HepG2 (cell line): ENCODE data around the gene ANKRD27. TPM values are rescaled to one million over a fixed set of nuclear protein-coding genes. Genes with fewer than 3 reads are reported as not detected.

Source experiments
- ATAC-seq: fragments of 200-7000 bp; cut with Tn5 transposase; 3 replicates; pipeline ENCODE4 v1.9.1; 2020; ENCODE audit warnings: mild to moderate bottlenecking, moderate library complexity
- BruUV-seq: library from RNA; stranded (reverse); fragments of 400-500 nt; replicated peaks from 2 replicates; lab custom pipeline; 2021; lab: Mats Ljungman, UMichigan
- CTCF ChIA-PET: fragments of 300-600 bp; formaldehyde crosslinking; extraction: SDS; loops from one replicate; lab custom pipeline; 2021; ENCODE audit warnings: low total read pairs, inconsistent platforms, low intra/inter-chr PET ratio; lab: Yijun Ruan, JAX
- POLR2A ChIA-PET: fragments of 350-600 bp; sonication (Branson Sonifier 250); formaldehyde crosslinking; loops from one replicate; lab custom pipeline; 2020; ENCODE audit warnings: antibody characterized with exemption, inconsistent platforms; lab: Yijun Ruan, JAX
- DNase-seq: peaks from one replicate; pipeline ENCODE4 v3.0.0-alpha.2; 2015; ENCODE audit warnings: low spot score
- FAIRE-seq: peaks from 3 replicates; lab custom pipeline; 2011; peaks lifted over from hg19 to GRCh38; lab: Jason Lieb, UNC
- H2AFZ ChIP-seq: one replicate; pipeline ENCODE4 v1.6.1; 2011; ENCODE audit warnings: low read length, inconsistent platforms
- H3K27ac ChIP-seq: fragments of 300-600 bp; 3 replicates; pipeline ENCODE4 v1.8.0; 2011; ENCODE audit warnings: mixed run types, mild to moderate bottlenecking, mixed read lengths, low read length, inconsistent platforms; ENCODE audit not compliant: insufficient read depth; ENCODE audit errors: extremely low read length
- H3K27me3 ChIP-seq, 2 experiments: fragments of 200-600 bp in 1 of 2; 2 replicates in 1 of 2; 3 replicates in 1 of 2; pipeline versions ENCODE4 v1.6.0 to v1.8.0; 2011; ENCODE audit warnings: low read length in 2 of 2, mild to moderate bottlenecking in 2 of 2, moderate library complexity in 2 of 2, inconsistent platforms in 1 of 2; ENCODE audit not compliant: insufficient read depth in 2 of 2, control insufficient read depth in 1 of 2
- H3K36me3 ChIP-seq, 2 experiments: fragments of 200-600 bp in 1 of 2; replicated peaks in 1 of 2; 2 replicates in 1 of 2; 3 replicates in 1 of 2; pipeline versions ENCODE4 v1.5.1 to v1.8.0; 2011; ENCODE audit warnings: low read length in 2 of 2, inconsistent platforms in 1 of 2; ENCODE audit not compliant: insufficient read depth in 2 of 2, control insufficient read depth in 1 of 2
- H3K4me1 ChIP-seq: 2 replicates; pipeline ENCODE4 v1.5.1; 2012; ENCODE audit warnings: low read length, inconsistent platforms; ENCODE audit not compliant: insufficient read depth
- H3K4me2 ChIP-seq: 2 replicates; pipeline ENCODE4 v1.6.0; 2011; ENCODE audit warnings: low read depth, low read length, inconsistent platforms
- H3K4me3 ChIP-seq, 3 experiments: fragments of 200-600 bp in 1 of 3; sonication (generic), shearing (Covaris generic) in 1 of 3; replicated peaks in 1 of 3; 2 replicates each; pipeline ENCODE4 v1.5.1; 2011 to 2016; ENCODE audit warnings: low read length in 3 of 3, inconsistent platforms in 2 of 3, low read depth in 2 of 3, mild to moderate bottlenecking in 2 of 3, control low read depth in 1 of 3, mixed read lengths in 1 of 3; ENCODE audit not compliant: insufficient read depth in 1 of 3
- H3K79me2 ChIP-seq: one replicate; pipeline ENCODE4 v1.6.1; 2011; ENCODE audit warnings: low read length, inconsistent platforms; ENCODE audit not compliant: insufficient read depth
- H3K9ac ChIP-seq: 2 replicates; pipeline ENCODE4 v1.6.0; 2011; ENCODE audit warnings: mild to moderate bottlenecking, low read depth, low read length, inconsistent platforms; ENCODE audit not compliant: insufficient read depth
- H3K9me3 ChIP-seq: 2 replicates; pipeline ENCODE4 v1.5.1; 2012; ENCODE audit warnings: mild to moderate bottlenecking, low read length
- H4K20me1 ChIP-seq: 2 replicates; pipeline ENCODE4 v1.6.0; 2011; ENCODE audit warnings: inconsistent platforms, mild to moderate bottlenecking, low read length, moderate library complexity; ENCODE audit not compliant: insufficient read depth
- RAD21 ChIP-seq: fragments of 450-650 bp; formaldehyde crosslinking; IDR thresholded peaks from 2 replicates; pipeline ENCODE4 v1.5.0; 2020; ENCODE audit warnings: mild to moderate bottlenecking
- SMC3 ChIP-seq: IDR thresholded peaks from 2 replicates; pipeline ENCODE4 v1.6.1; 2011; ENCODE audit warnings: low read length, improper control_type of control experiment
- SOX13 ChIP-seq, 3 experiments: fragments of 450-650 bp in 1 of 3; sonication (generic) in 1 of 3; formaldehyde crosslinking in 1 of 3; IDR thresholded peaks in 2 of 3; conservative IDR thresholded peaks in 1 of 3; 2 replicates each; pipeline versions ENCODE4 v1.5.0 to v1.6.1; 2016 to 2020; ENCODE audit warnings: antibody characterized with exemption in 1 of 3, mild to moderate bottlenecking in 1 of 3, missing compliant biosample characterization in 1 of 3, missing genetic modification reagents in 1 of 3, moderate library complexity in 1 of 3
- SOX6 ChIP-seq, 2 experiments: fragments of 450-650 bp in 1 of 2; sonication (generic) in 1 of 2; formaldehyde crosslinking in 1 of 2; IDR thresholded peaks; 2 replicates each; pipeline versions ENCODE4 v1.4.0 to v1.6.1; 2017 to 2020; ENCODE audit warnings: antibody characterized with exemption in 1 of 2, mild to moderate bottlenecking in 1 of 2, missing genetic modification reagents in 1 of 2
- STAG1 ChIP-seq: sonication (generic); formaldehyde crosslinking; IDR thresholded peaks from 2 replicates; pipeline ENCODE4 v1.4.0; 2020; ENCODE audit warnings: missing genetic modification reagents
- WGBS: methylation state at CpG from one replicate; pipeline ENCODE4 v1.1.6; 2017; ENCODE audit warnings: low lambda C conversion rate; 5-methylcytosine and 5-hydroxymethylcytosine counted together
- in situ Hi-C: cut with HindIII; loops from 2 replicates; pipeline ENCODE4 v1.10.0; 2017; ENCODE audit warnings: low pct_unique_long_range_greater_than_20kb; ENCODE audit not compliant: extremely low pct_ligation_motif_present
- intact Hi-C: fragments of 100-400 bp; cut with micrococcal nuclease; formaldehyde crosslinking; loops from one replicate; pipeline ENCODE4 v1.10.0; 2022; ENCODE audit not compliant: unreplicated experiment
- polyA plus RNA-seq, 8 experiments: library from polyadenylated mRNA; depleted of rRNA in 3 of 8; stranded (reverse) in 7 of 8; unstranded in 1 of 8; fragments of >200 nt; fragmentation: Illumina TruSeq in 4 of 8; extraction: Trizol in 4 of 8; gene quantifications; 2 replicates each; pipeline versions ENCODE4 v1.2.1 to v1.2.3, GENCODE V29; 2011 to 2016; ENCODE audit warnings: low read depth in 4 of 8, missing spikeins in 1 of 8, mixed read lengths in 1 of 8; ENCODE audit not compliant: insufficient read depth in 1 of 8
- total RNA-seq, 5 experiments: library from RNA; depleted of rRNA; stranded (reverse); fragments of >200 nt; fragmentation: Illumina TruSeq; extraction: Trizol; gene quantifications; 2 replicates each; pipeline ENCODE4 v1.2.3, GENCODE V29; 2016; ENCODE audit warnings: low read depth in 1 of 5
- TF ChIP-seq, protein P1 (sequence below): sonication (generic); formaldehyde crosslinking; IDR thresholded peaks from 2 replicates; pipeline ENCODE4 v1.5.0; 2020; ENCODE audit warnings: mild to moderate bottlenecking, missing genetic modification reagents, moderate library complexity
- TF ChIP-seq, protein P2 (sequence below): sonication (generic); formaldehyde crosslinking; IDR thresholded peaks from 2 replicates; pipeline ENCODE4 v1.4.0; 2020; ENCODE audit warnings: missing genetic modification reagents
- TF ChIP-seq, protein P3 (sequence below): sonication (generic); formaldehyde crosslinking; IDR thresholded peaks from 2 replicates; pipeline ENCODE4 v1.8.0; 2022; ENCODE audit warnings: mild to moderate bottlenecking, missing genetic modification reagents, moderate library complexity
- TF ChIP-seq, protein P4 (sequence below): IDR thresholded peaks from 2 replicates; pipeline ENCODE4 v1.6.1; 2016; ENCODE audit warnings: low read depth, borderline replicate concordance
- TF ChIP-seq, protein P5 (sequence below): sonication (generic); formaldehyde crosslinking; IDR thresholded peaks from 2 replicates; pipeline ENCODE4 v1.5.0; 2020; ENCODE audit warnings: missing genetic modification reagents

ANKRD27 gene
- total and polyA plus RNA-seq, 2 of the 13 experiments (the other 11 are each of a cell fraction or from before 2014, with no cell fraction given): 22.2 to 23.7 TPM

DNA sequence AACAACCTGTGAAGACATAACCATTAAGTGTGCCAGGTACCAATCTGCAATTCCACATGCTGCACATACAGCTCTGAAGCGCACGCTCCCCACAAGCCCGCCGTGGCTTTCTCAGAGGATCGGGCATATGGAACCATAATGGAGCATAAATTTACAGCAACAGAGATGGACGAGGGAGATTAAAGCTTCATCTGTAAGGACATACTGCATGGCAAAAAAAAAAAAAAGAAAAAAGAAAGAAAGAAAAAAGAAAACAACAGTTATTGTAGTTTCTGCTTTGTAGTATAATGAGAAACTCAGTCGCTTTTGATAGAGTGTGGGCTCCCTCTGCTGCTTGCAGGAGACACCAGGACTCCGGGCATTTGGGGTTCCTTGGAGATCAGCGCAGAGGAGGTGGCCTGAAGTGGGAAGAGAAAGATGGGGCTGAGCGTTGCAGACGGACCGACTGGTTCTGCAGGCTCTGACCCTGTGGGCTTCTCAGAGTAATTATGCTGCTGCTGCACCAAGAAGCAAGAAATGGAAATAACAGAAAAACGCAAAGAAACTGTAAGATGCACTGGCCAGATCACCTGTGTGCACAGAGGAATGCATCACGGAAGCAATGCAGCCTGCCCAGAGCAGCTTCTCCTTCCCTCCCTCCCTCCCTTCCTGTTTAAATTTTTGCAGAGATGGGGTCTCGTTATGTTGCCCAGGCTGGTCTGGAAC is 104.7 kb downstream of the ANKRD27 start:
- CTCF ChIA-PET: interaction anchor here (1.0 to 2.1 kb wide), 4 partner anchors 106 to 1888 kb away, joined by 3 to 25 read pairs (median 6); no protein-coding TSS in a partner anchor
- peak; percentile 62 for DNase-seq
- no TSS peak for BruUV-seq
- Histone ChIP-seq H3K4me2 (peak overlapping the region; percentile 47), H4K20me1 (no peaks in the 10 kb centered on the region), H3K9ac (no peak overlapping the region), H3K4me3 (no peak overlapping the region), H3K27ac (no peak overlapping the region), H3K4me1 (no peaks in the 10 kb centered on the region), H3K79me2 (no peaks in the 10 kb centered on the region), H3K9me3 (no peaks in the 10 kb centered on the region), H3K27me3 (peaks cover 0 to 10% of the 10 kb centered on the region in 2 experiments; a peak in 2 of 5 replicates), H3K36me3 (no peaks in the 10 kb centered on the region), H2AFZ (no peak overlapping the region)
- POLR2A ChIA-PET: no interaction called here
- in situ Hi-C loops (no loop called here), intact Hi-C loops (loop anchor here (1.0 kb wide), 2 partner anchors 106 to 230 kb away; no protein-coding TSS in a partner anchor)
- ATAC-seq: peak; percentile 97
- WGBS: 20% methylated on average over 15 of the region's 15 CpGs
- peak; percentile 92 for TF ChIP-seq STAG1 (CRISPR knock-in tag)
- TF ChIP-seq, protein P1, sequence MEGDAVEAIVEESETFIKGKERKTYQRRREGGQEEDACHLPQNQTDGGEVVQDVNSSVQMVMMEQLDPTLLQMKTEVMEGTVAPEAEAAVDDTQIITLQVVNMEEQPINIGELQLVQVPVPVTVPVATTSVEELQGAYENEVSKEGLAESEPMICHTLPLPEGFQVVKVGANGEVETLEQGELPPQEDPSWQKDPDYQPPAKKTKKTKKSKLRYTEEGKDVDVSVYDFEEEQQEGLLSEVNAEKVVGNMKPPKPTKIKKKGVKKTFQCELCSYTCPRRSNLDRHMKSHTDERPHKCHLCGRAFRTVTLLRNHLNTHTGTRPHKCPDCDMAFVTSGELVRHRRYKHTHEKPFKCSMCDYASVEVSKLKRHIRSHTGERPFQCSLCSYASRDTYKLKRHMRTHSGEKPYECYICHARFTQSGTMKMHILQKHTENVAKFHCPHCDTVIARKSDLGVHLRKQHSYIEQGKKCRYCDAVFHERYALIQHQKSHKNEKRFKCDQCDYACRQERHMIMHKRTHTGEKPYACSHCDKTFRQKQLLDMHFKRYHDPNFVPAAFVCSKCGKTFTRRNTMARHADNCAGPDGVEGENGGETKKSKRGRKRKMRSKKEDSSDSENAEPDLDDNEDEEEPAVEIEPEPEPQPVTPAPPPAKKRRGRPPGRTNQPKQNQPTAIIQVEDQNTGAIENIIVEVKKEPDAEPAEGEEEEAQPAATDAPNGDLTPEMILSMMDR (CRISPR knock-in tag): peak; percentile 82
- TF ChIP-seq SMC3: peak; percentile 89
- TF ChIP-seq, protein P2, sequence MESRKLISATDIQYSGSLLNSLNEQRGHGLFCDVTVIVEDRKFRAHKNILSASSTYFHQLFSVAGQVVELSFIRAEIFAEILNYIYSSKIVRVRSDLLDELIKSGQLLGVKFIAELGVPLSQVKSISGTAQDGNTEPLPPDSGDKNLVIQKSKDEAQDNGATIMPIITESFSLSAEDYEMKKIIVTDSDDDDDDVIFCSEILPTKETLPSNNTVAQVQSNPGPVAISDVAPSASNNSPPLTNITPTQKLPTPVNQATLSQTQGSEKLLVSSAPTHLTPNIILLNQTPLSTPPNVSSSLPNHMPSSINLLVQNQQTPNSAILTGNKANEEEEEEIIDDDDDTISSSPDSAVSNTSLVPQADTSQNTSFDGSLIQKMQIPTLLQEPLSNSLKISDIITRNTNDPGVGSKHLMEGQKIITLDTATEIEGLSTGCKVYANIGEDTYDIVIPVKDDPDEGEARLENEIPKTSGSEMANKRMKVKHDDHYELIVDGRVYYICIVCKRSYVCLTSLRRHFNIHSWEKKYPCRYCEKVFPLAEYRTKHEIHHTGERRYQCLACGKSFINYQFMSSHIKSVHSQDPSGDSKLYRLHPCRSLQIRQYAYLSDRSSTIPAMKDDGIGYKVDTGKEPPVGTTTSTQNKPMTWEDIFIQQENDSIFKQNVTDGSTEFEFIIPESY (CRISPR knock-in tag): peak; percentile 64; the same call in 1 of the 2 replicates
- TF ChIP-seq, protein P3, sequence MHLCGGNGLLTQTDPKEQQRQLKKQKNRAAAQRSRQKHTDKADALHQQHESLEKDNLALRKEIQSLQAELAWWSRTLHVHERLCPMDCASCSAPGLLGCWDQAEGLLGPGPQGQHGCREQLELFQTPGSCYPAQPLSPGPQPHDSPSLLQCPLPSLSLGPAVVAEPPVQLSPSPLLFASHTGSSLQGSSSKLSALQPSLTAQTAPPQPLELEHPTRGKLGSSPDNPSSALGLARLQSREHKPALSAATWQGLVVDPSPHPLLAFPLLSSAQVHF (CRISPR knock-in tag): no peak
- TF ChIP-seq SOX13 (IDR thresholded peaks at IDR 0.05): no peak
- TF ChIP-seq SOX13 (CRISPR knock-in tag; conservative IDR thresholded peaks at IDR 0.05 in 1 of 2, IDR thresholded peaks at IDR 0.05 in 1 of 2): peak in 1 of 2 experiments; percentile 51; a peak in 1 of 4 replicates
- TF ChIP-seq, protein P4, sequence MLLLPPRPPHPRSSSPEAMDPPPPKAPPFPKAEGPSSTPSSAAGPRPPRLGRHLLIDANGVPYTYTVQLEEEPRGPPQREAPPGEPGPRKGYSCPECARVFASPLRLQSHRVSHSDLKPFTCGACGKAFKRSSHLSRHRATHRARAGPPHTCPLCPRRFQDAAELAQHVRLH (CRISPR knock-in tag): no peak
- TF ChIP-seq, protein P5, sequence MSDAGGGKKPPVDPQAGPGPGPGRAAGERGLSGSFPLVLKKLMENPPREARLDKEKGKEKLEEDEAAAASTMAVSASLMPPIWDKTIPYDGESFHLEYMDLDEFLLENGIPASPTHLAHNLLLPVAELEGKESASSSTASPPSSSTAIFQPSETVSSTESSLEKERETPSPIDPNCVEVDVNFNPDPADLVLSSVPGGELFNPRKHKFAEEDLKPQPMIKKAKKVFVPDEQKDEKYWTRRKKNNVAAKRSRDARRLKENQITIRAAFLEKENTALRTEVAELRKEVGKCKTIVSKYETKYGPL (CRISPR knock-in tag): no peak
- TF ChIP-seq RAD21 (CRISPR knock-in tag): peak; percentile 70
- TF ChIP-seq SOX6 (IDR thresholded peaks at IDR 0.05): no peak
- peak; percentile 52; the same call in 1 of the 2 replicates for TF ChIP-seq SOX6 (CRISPR knock-in tag; IDR thresholded peaks at IDR 0.05)
- peak; percentile 51 for FAIRE-seq
